Measurements from ENCODE around the gene LHX4. TPM values are rescaled to one million over a fixed set of nuclear protein-coding genes. Genes with fewer than 3 reads are reported as not detected.
"Not testable (repeated sequence)": the region's sequence is repeated elsewhere in the genome, so short reads cannot be mapped to it uniquely, and the experiment has no call there.

Gene LHX4
- polyA plus RNA-seq, 1 donor, result 4.6 TPM

GRCh38 chr1:180196436-180197003 is 33.5 kb upstream of the LHX4 start:
- DNase-seq, result no peak

GRCh38 chr1:180197231-180197630 is 32.8 kb upstream of the LHX4 start:
- no peak for DNase-seq

GRCh38 chr1:180198196-180198595 is 31.9 kb upstream of the LHX4 start:
- no peak for DNase-seq

GRCh38 chr1:180198611-180199010 is 31.5 kb upstream of the LHX4 start:
- DNase-seq, result no peak

- DNase-seq, result no peak
Measured at GRCh38 chr1:180199018-180199417, 31.0 kb upstream of the LHX4 start.

- no peak for DNase-seq
Measured at GRCh38 chr1:180201451-180202200, 28.4 kb upstream of the LHX4 start.

- DNase-seq, result not testable (repeated sequence)
Measured at GRCh38 chr1:180202588-180202987, 27.5 kb upstream of the LHX4 start.

- DNase-seq, result no peak
Measured at GRCh38 chr1:180204231-180204630, 25.8 kb upstream of the LHX4 start.

GRCh38 chr1:180206581-180206980 is 23.5 kb upstream of the LHX4 start:
- DNase-seq, result no peak

- DNase-seq, result no peak
Measured at GRCh38 chr1:180208264-180208663, 21.8 kb upstream of the LHX4 start.

GRCh38 chr1:180210008-180210620 is 19.9 kb upstream of the LHX4 start:
- no peak for DNase-seq

GRCh38 chr1:180211156-180211859 is 18.8 kb upstream of the LHX4 start:
- DNase-seq, result no peak

- no peak for DNase-seq
Measured at GRCh38 chr1:180211860-180212229, 18.2 kb upstream of the LHX4 start.

- no peak for DNase-seq
Measured at GRCh38 chr1:180213401-180214170, 16.5 kb upstream of the LHX4 start.

- no peak for DNase-seq
Measured at GRCh38 chr1:180215856-180216625, 14.0 kb upstream of the LHX4 start.

- DNase-seq, result no peak
Measured at GRCh38 chr1:180217006-180217405, 13.1 kb upstream of the LHX4 start.

GRCh38 chr1:180218806-180219765 is 11.0 kb upstream of the LHX4 start:
- no peak for DNase-seq

GRCh38 chr1:180219776-180220175 is 10.3 kb upstream of the LHX4 start:
- DNase-seq, result no peak

GRCh38 chr1:180221462-180221861 is 8.6 kb upstream of the LHX4 start:
- DNase-seq, result no peak

- no peak for DNase-seq
Measured at GRCh38 chr1:180224902-180225301, 5.2 kb upstream of the LHX4 start.
